Hepatocyte (in vitro differentiated cells): ENCODE measurements around the gene GALNT15. TPM values are rescaled to one million over a fixed set of nuclear protein-coding genes. Genes with fewer than 3 reads are reported as not detected.

Source experiments
- DNase-seq: peaks from one replicate; pipeline ENCODE4 v3.0.0-alpha.2; 2016; ENCODE audit warnings: low spot score
- H2AFZ ChIP-seq: fragments of 200-600 bp; sonication (generic); 2 replicates; pipeline ENCODE4 v1.6.0; 2016; ENCODE audit warnings: antibody characterized with exemption, mild to moderate bottlenecking
- H3K27ac ChIP-seq: fragments of 200-600 bp; sonication (generic); 2 replicates; pipeline ENCODE4 v1.5.1; 2016; ENCODE audit warnings: mild to moderate bottlenecking
- H3K27me3 ChIP-seq: fragments of 200-600 bp; sonication (generic); 2 replicates; pipeline ENCODE4 v1.6.1; 2016
- H3K36me3 ChIP-seq: fragments of 200-600 bp; sonication (generic); replicated peaks from 2 replicates; pipeline ENCODE4 v1.5.1; 2016; ENCODE audit warnings: low read depth; ENCODE audit not compliant: insufficient read depth
- H3K4me1 ChIP-seq: fragments of 200-600 bp; sonication (generic); 2 replicates; pipeline ENCODE4 v1.5.1; 2016; ENCODE audit warnings: mild to moderate bottlenecking, moderate library complexity; ENCODE audit not compliant: insufficient read depth
- H3K4me2 ChIP-seq: fragments of 200-600 bp; sonication (generic); 2 replicates; pipeline ENCODE4 v1.6.0; 2016
- H3K4me3 ChIP-seq: fragments of 200-600 bp; sonication (generic); 2 replicates; pipeline ENCODE4 v1.5.1; 2016; ENCODE audit warnings: mild to moderate bottlenecking
- H3K79me2 ChIP-seq: fragments of 200-600 bp; sonication (generic); 2 replicates; pipeline ENCODE4 v1.6.0; 2017; ENCODE audit warnings: mild to moderate bottlenecking
- H3K9me2 ChIP-seq: fragments of 200-600 bp; sonication (generic); replicated peaks from 2 replicates; pipeline ENCODE4 v1.6.0; 2017; ENCODE audit warnings: mild to moderate bottlenecking; ENCODE audit not compliant: insufficient read depth
- H3K9me3 ChIP-seq: fragments of 200-600 bp; sonication (generic); 2 replicates; pipeline ENCODE4 v1.5.1; 2016; ENCODE audit warnings: low read depth, mild to moderate bottlenecking
- H4K20me1 ChIP-seq: fragments of 200-600 bp; sonication (generic); 2 replicates; pipeline ENCODE4 v1.6.0; 2016; ENCODE audit warnings: mild to moderate bottlenecking; ENCODE audit not compliant: insufficient read depth, poor library complexity, severe bottlenecking
- EZH2 ChIP-seq: fragments of 200-600 bp; sonication (generic); IDR thresholded peaks from 2 replicates; pipeline ENCODE4 v1.6.1; 2016; ENCODE audit warnings: antibody characterized with exemption, mild to moderate bottlenecking, borderline replicate concordance
- EZH2phosphoT487 ChIP-seq: fragments of 200-600 bp; sonication (generic); IDR thresholded peaks from one replicate; pipeline ENCODE4 v1.6.1; 2018; ENCODE audit warnings: antibody characterized with exemption, mild to moderate bottlenecking, low read depth, moderate library complexity; ENCODE audit not compliant: unreplicated experiment, severe bottlenecking
- WGBS: methylation state at CpG from one replicate; pipeline ENCODE4 v1.1.6; 2016; ENCODE audit warnings: low lambda C conversion rate; ENCODE audit errors: missing lambda C conversion rate; 5-methylcytosine and 5-hydroxymethylcytosine counted together
- polyA plus RNA-seq: library from polyadenylated mRNA; unstranded; fragments of >200 nt; fragmentation: Nextera tagmentation; extraction: Ambion mirVana; gene quantifications from 2 replicates; pipeline ENCODE4 v1.2.1, GENCODE V29; 2016
- total RNA-seq: library from RNA; depleted of rRNA; stranded (reverse); fragments of >200 nt; gene quantifications from 2 replicates; pipeline ENCODE4 v1.2.3, GENCODE V29; 2014
- TF ChIP-seq, protein P1 (sequence below): fragments of 200-600 bp; sonication (generic); IDR thresholded peaks from 2 replicates; pipeline ENCODE4 v1.5.1; 2016; ENCODE audit warnings: antibody characterized with exemption, mild to moderate bottlenecking; ENCODE audit not compliant: poor library complexity

Gene GALNT15
- total and polyA plus RNA-seq, 2 experiments from 2014 or later = 1.1 to 1.4 TPM

DNA sequence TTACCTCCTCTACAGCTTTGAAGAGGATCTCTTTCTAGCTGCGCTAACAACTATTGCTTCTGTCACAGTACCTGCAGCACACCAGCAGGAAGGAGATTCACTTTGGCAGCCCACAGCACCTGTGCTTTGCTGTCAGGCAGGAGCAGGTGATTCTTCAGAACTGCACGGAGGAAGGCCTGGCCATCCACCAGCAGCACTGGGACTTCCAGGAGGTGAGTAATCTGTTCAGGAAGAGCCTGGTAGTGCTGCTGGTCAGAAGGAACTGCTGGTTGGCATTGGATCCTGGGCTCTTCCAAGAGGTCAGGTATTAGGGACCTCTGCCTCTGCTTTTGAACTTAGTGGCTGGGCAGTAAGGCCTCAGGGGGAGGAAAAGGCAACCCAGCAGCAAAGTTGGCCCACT is 48.1 kb downstream of the GALNT15 start:
- no peak for TF ChIP-seq EZH2phosphoT487
- TF ChIP-seq, protein P1, sequence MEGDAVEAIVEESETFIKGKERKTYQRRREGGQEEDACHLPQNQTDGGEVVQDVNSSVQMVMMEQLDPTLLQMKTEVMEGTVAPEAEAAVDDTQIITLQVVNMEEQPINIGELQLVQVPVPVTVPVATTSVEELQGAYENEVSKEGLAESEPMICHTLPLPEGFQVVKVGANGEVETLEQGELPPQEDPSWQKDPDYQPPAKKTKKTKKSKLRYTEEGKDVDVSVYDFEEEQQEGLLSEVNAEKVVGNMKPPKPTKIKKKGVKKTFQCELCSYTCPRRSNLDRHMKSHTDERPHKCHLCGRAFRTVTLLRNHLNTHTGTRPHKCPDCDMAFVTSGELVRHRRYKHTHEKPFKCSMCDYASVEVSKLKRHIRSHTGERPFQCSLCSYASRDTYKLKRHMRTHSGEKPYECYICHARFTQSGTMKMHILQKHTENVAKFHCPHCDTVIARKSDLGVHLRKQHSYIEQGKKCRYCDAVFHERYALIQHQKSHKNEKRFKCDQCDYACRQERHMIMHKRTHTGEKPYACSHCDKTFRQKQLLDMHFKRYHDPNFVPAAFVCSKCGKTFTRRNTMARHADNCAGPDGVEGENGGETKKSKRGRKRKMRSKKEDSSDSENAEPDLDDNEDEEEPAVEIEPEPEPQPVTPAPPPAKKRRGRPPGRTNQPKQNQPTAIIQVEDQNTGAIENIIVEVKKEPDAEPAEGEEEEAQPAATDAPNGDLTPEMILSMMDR = no peak
- no peak for TF ChIP-seq EZH2
- Histone ChIP-seq H3K27ac (no peak overlapping the region), H3K79me2 (no peaks in the 10 kb centered on the region), H3K4me1 (peaks cover under 1% of the 10 kb centered on the region), H3K4me3 (no peak overlapping the region), H4K20me1 (no peaks in the 10 kb centered on the region), H3K27me3 (no peaks in the 10 kb centered on the region), H3K4me2 (no peak overlapping the region), H3K36me3 (no peaks in the 10 kb centered on the region), H3K9me3 (no peaks in the 10 kb centered on the region), H3K9me2 (no peaks in the 10 kb centered on the region), H2AFZ (no peak overlapping the region)
- DNase-seq = no peak
- WGBS = 100% methylated on average over 2 of the region's 2 CpGs

DNA sequence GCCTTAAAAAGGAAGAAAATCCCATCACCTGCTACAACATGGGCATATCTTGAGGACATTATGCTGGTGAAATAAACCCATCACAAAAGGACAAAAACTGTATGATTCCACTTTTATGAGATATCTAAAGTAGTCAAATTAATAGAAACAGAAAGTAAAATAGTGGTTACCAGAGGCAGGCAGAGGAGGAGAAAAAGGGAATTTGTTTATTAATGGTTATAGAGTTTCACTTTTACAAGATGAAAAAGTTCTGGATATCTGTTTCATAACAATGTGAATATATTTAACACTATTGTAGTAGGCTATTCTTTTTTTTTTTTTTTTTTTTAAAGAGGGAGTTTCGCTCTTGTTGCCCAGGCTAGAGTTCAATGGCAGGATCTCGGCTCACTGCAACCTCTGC is 49.8 kb downstream of the GALNT15 start:
- no peak for DNase-seq
- Histone ChIP-seq H3K4me3 (no peak overlapping the region), H3K9me2 (no peaks in the 10 kb centered on the region), H3K9me3 (no peaks in the 10 kb centered on the region), H2AFZ (no peak overlapping the region), H3K36me3 (no peaks in the 10 kb centered on the region), H3K27me3 (no peaks in the 10 kb centered on the region), H3K4me1 (no peaks in the 10 kb centered on the region), H3K79me2 (no peaks in the 10 kb centered on the region), H3K27ac (no peak overlapping the region), H4K20me1 (no peaks in the 10 kb centered on the region), H3K4me2 (no peak overlapping the region)
- TF ChIP-seq, protein P1 = no peak
- TF ChIP-seq EZH2 (no peak), EZH2phosphoT487 (no peak)
- WGBS = 100% methylated on average over 2 of the region's 2 CpGs

DNA sequence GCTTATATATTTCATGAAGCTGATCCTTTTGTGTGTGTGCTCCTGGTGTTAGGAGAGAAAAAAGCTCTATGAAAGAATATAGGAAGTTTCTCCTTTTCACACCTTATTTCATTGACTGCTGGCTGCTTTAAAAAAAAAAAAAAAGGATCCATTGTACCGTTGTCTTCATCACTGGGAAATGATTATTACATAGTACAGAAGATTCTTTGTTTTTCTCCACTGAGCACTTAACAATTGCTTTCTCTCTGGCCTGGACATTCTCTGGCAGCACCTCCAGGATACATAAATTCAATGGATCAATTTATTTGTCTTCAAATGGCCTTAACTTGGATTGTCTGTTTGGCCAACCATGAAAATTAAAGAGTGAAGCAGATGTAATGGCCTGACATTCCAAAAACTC is 53.1 kb downstream of the GALNT15 start:
- no peak for DNase-seq
- H3K9me2 ChIP-seq = no peaks in the 10 kb centered on the region
- no peak overlapping the region for H3K4me3 ChIP-seq
- no peaks in the 10 kb centered on the region for H3K79me2 ChIP-seq
- no peaks in the 10 kb centered on the region for H3K36me3 ChIP-seq
- WGBS = 56% methylated on average over 1 of the region's 1 CpG
- no peak overlapping the region for H3K4me2 ChIP-seq
- no peaks in the 10 kb centered on the region for H4K20me1 ChIP-seq
- no peaks in the 10 kb centered on the region for H3K4me1 ChIP-seq
- H3K9me3 ChIP-seq = no peaks in the 10 kb centered on the region
- H3K27me3 ChIP-seq = no peaks in the 10 kb centered on the region
- H3K27ac ChIP-seq = no peak overlapping the region
- H2AFZ ChIP-seq = no peak overlapping the region
- TF ChIP-seq EZH2 (no peak), EZH2phosphoT487 (no peak)
- TF ChIP-seq, protein P1 = no peak

DNA sequence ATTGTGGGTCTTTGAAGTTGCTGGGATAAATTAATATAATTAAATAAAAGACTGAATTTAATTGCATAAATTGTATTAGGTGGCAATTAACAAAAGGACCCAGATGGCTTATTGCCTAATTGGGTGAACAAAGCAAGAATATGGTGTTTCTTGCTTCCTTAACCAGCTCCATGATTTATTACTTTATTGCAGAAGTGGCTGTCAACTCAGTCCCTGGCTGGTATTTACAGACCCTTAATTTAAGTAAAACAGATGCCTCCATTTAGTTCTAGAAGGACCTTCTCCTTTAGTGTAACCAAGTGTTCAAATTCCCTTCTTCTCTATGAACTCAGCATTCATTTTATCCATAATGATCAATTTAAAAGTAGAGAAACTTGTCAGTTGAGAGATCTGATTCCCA is 55.2 kb downstream of the GALNT15 start:
- no peak for DNase-seq
- Histone ChIP-seq H3K27ac (no peak overlapping the region), H4K20me1 (no peaks in the 10 kb centered on the region), H3K4me2 (no peak overlapping the region), H3K4me3 (no peak overlapping the region), H3K36me3 (no peaks in the 10 kb centered on the region), H3K9me3 (no peaks in the 10 kb centered on the region), H3K9me2 (no peaks in the 10 kb centered on the region), H2AFZ (no peak overlapping the region), H3K4me1 (no peaks in the 10 kb centered on the region), H3K79me2 (no peaks in the 10 kb centered on the region), H3K27me3 (no peaks in the 10 kb centered on the region)
- TF ChIP-seq, protein P1 = no peak
- no peak for TF ChIP-seq EZH2phosphoT487
- TF ChIP-seq EZH2 = no peak
